K562 (cell line): ENCODE data around the gene LPA.
"Not testable (repeated sequence)": the region's sequence is repeated elsewhere in the genome, so short reads cannot be mapped to it uniquely, and the experiment has no call there.

Experiments
- CHCHD3 ChIP-seq: fragments of 250-450 bp; sonication (Bioruptor Pico); IDR thresholded peaks from 2 replicates; pipeline ENCODE4 v2.1.2; 2022; ENCODE audit warnings: mild to moderate bottlenecking
- E2F3 ChIP-seq: fragments of 250-450 bp; sonication (Bioruptor Pico); IDR thresholded peaks from 2 replicates; pipeline ENCODE4 v1.4.0; 2020; ENCODE audit warnings: mild to moderate bottlenecking
- HNRNPH1 ChIP-seq: fragments of 200-400 bp; formaldehyde crosslinking; optimal IDR thresholded peaks from 2 replicates; pipeline ENCODE3; 2017; ENCODE audit warnings: low read depth, mild to moderate bottlenecking, low read length, moderate library complexity
- MLLT1 ChIP-seq, 2 experiments: fragments of 450-650 bp; IDR thresholded peaks; 2 replicates each; pipeline ENCODE4 v1.6.1; 2016
- PBX2 ChIP-seq, 2 experiments: IDR thresholded peaks in 1 of 2; conservative IDR thresholded peaks in 1 of 2; 2 replicates each; pipeline ENCODE4 v1.6.1; 2016; ENCODE audit warnings: low read depth in 2 of 2, mild to moderate bottlenecking in 1 of 2, missing compliant biosample characterization in 1 of 2, missing genetic modification characterization in 1 of 2, moderate library complexity in 1 of 2
- SMARCE1 ChIP-seq: fragments of 450-650 bp; IDR thresholded peaks from 2 replicates; pipeline ENCODE4 v1.7.1; 2016; ENCODE audit warnings: mild to moderate bottlenecking
- SMC3 ChIP-seq: conservative IDR thresholded peaks from 2 replicates; pipeline ENCODE4 v1.6.1; 2011; ENCODE audit warnings: low read depth, low read length, improper control_type of control experiment; ENCODE audit not compliant: insufficient read depth
- SRF ChIP-seq, 2 experiments: fragments of 250-450, 450-650 bp in 1 of 2; sonication (Bioruptor Pico) in 1 of 2; sonication (generic) in 1 of 2; formaldehyde crosslinking; IDR thresholded peaks; 2 replicates each; pipeline versions ENCODE4 v1.5.0 to v1.5.1; 2020 to 2022; ENCODE audit warnings: mild to moderate bottlenecking in 1 of 2, missing genetic modification reagents in 1 of 2
- TEAD1 ChIP-seq, 2 experiments: fragments of 450-650 bp in 1 of 2; sonication (generic) in 1 of 2; formaldehyde crosslinking; IDR thresholded peaks; 2 replicates each; pipeline versions ENCODE4 v1.4.0 to v1.8.0; 2020 to 2022; ENCODE audit warnings: mild to moderate bottlenecking in 2 of 2, missing genetic modification reagents in 1 of 2
- ZBTB26 ChIP-seq: fragments of 450-650 bp; formaldehyde crosslinking; IDR thresholded peaks from 2 replicates; pipeline ENCODE4 v1.4.0; 2022; ENCODE audit warnings: missing genetic modification characterization

GRCh38 chr6:160676418-160676817 lies 12.3 kb upstream of the LPA start:
- not testable (repeated sequence) for TF ChIP-seq SMC3; PBX2 (CRISPR knock-in tag; IDR thresholded peaks at IDR 0.05; ENCODE audit: low read depth); PBX2 (tag; conservative IDR thresholded peaks at IDR 0.05; ENCODE audit: low read depth); CHCHD3 (CRISPR knock-in tag); SRF (CRISPR knock-in tag; IDR thresholded peaks at IDR 0.05); SMARCE1; ZBTB26; E2F3 (CRISPR knock-in tag); MLLT1 (IDR thresholded peaks at IDR 0.05); HNRNPH1; TEAD1 (CRISPR knock-in tag; IDR thresholded peaks at IDR 0.05)
